GM18517 (cell line): ENCODE results near the gene CFAP77.

Source experiments
- ATAC-seq: cut with Tn5 transposase; IDR thresholded peaks from one replicate; pipeline ENCODE4 v1.9.1; 2021; ENCODE audit warnings: mild to moderate bottlenecking, moderate library complexity; ENCODE audit not compliant: unreplicated experiment

The CFAP77 gene

GRCh38 chr9:132407196-132407595 lies 2.8 kb upstream of the CFAP77 start:
- no peak for ATAC-seq

GRCh38 chr9:132408521-132408920 lies 1.5 kb upstream of the CFAP77 start:
- no peak for ATAC-seq

- no peak for ATAC-seq
Measured at GRCh38 chr9:132410642-132411041, 631 bp downstream of the CFAP77 start.

GRCh38 chr9:132411091-132411508 lies 1.1 kb downstream of the CFAP77 start:
- ATAC-seq, result no peak

- no peak for ATAC-seq
Measured at GRCh38 chr9:132412089-132412488, 2.1 kb downstream of the CFAP77 start.

- no peak for ATAC-seq
Measured at GRCh38 chr9:132413926-132414325, 3.9 kb downstream of the CFAP77 start.

GRCh38 chr9:132414731-132415130 lies 4.7 kb downstream of the CFAP77 start:
- no peak for ATAC-seq

GRCh38 chr9:132415181-132415580 lies 5.2 kb downstream of the CFAP77 start:
- no peak for ATAC-seq

DNA sequence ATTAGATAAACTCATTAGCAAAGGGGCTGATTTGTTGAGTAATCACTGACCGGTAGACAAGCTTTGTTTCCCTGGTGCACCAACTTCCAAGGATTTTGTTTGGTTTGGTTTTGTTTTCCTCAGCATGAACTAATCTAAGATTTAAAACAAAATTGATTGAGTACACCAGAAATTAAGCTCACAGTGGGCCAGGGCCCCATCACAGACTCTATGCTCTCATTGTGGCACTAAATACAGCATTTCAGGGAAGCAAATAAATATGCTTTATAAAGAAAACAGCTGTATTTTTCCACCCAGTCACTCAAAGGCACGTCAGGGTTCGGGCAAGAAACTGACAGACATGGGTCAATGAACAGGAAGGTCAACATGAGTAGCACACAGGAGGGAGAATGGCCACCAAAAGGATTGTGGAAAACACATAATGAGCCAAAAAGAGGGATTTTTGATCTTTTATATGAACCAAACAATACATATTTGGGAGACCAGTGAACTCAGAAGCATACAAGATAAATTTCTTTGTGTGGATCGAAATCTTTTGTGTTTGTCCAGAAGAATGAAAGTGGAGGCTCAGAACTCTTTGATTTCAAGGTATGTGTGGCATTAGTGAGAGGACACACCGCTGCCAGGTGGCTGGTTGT lies 8.8 kb downstream of the CFAP77 start:
- no peak for ATAC-seq

- ATAC-seq, result no peak
Measured at GRCh38 chr9:132422574-132422973, 12.6 kb downstream of the CFAP77 start.

DNA sequence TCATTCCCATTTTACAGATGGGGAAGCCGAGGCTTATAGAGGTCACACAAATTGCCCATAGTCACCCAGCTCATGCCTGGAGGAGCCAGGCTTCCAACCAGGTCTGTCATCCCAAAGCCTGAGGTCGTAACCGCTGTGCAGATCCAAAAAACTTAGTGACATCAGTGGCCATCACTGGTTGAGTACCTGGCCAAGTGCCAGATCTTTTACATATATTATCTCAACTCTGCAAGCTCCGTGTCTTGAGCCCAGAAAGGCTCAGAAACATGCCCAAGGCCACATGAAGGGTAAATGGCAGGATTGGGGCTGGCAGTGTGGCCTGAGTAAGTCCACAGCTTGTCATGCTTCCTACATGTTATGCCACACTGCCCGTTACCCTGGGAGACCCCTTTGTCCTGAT lies 13.5 kb downstream of the CFAP77 start:
- ATAC-seq, result no peak

DNA sequence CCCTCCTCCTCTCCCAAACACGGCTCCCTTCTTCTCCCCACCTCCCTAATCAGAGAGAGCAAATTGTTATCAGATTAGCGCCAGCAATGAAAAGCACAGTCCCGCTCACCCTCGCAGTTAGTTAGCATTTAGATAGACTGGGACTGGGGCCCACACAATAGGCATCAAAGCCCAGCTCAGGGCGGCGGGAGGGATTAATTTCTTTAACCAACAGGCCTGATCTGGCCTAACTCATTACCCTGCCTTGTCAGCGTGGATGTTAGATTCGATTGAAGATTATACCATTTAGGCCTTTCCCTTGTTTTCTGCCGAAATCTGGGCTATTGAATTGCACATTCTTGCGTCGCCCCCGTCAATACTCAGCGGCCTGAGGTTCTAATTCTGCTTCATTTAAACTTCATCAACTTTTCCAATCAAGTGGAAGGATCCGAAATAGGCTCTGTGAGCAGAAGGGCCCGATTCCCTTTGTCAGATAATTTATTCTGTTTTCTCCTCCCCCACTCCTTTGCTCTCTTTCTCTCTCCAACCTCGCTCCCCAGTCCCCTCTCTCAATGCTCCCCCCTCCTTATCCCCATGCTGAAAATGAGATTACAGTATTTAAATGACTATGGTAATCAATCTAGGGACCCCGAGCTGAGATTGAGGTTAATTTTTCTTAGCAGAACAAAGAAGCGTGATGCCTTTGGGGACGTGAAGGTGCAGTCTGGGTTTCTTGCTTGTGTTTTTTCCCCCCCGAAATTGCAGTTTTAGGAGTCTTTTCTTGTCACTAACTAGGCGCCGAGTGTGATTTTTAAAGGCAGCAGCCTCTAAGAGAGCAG lies 15.1 kb downstream of the CFAP77 start:
- ATAC-seq, result no peak

DNA sequence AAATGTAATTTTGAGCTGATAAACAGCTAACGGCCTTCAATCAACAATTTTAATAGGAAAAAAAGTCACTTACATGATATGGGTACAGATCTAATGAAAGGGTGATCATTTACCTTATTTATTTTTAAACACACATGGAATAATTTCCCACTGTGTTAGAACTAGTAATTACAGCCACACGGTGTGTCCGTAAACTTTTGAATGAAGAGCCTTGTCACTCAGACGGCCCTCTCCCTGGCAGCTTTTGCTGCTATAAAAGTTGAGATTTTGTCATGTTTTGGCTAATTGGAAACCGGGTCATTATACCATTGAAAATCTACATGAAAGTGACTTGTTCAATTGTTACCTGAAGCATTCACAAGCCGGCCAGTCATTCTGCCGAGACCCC lies 15.7 kb downstream of the CFAP77 start:
- no peak for ATAC-seq

DNA sequence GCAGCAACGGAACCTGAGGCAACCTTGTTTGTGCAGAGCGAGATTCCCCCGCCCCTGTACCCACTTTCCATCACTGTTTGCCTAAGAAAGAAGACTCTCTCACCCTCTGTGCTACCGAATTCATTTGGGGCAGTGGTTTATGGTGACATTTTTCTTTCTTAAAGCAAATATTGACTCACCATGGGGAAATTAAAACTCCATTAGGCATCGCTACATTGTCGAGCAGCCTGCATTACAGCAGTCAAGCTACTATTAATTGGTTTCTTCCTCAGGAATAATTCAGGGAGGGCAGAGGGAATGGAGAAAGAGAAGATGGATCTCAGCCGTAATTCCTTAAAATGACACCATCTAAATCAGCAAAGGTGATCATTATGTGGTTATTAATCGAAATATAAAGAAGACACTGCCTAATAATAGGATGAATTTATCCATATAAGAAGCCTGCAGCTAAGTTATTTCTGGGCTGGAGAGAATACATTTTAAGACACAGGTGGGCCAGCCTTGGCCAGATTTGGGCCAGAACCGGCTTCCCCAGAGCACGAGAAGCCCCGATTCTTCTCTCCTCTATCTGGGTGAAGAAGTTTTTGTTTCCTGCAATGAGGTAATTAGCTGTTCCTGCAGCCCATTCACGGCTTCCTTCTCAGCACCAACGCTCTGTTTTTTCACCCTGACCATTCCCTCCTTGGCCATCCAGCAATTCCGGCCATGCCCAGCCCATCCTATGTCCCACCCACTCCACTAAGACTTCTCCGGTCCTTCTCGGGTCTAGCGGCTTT lies 16.8 kb downstream of the CFAP77 start:
- no peak for ATAC-seq

DNA sequence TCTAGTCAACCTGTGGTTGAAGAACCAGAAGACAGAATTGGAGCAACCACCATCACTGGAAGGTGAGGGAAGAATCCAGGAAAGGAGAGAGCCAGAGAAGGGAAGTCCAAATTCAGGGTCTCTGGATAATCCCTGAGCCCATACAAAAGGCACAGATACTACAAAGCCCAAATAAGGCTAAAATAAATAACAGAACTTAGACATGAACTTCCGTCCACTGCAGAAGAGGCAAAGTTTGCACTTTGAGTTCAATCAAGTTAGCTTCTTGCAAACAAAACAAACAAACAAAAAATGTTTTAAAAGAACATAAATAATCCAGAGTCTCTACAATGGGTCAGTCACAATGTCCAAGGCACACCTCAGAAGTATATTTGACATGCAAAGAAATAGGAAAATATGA lies 21.0 kb downstream of the CFAP77 start:
- ATAC-seq, result no peak

- ATAC-seq, result no peak
Measured at GRCh38 chr9:132434881-132435280, 24.9 kb downstream of the CFAP77 start.

GRCh38 chr9:132439153-132439552 lies 29.1 kb downstream of the CFAP77 start:
- no peak for ATAC-seq

GRCh38 chr9:132440735-132441134 lies 30.7 kb downstream of the CFAP77 start:
- ATAC-seq, result no peak

DNA sequence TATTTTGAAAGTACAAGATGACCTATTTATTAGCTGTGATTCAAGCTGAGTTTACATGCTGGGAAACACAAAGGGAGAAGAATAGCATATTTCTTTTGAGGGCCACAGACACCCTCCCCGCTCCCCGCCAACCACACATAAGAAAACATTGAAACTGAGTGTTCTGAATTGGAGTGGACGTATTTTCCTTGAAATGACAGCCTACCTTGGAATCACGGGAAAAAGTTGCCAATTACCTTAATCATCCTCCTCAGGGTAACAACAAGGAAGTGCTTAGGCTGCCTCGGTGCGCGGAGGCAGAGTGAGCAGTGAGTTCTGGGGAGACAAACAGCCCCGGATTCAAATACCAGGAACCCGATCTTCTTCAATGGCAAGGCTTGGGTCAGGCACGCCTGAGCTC lies 31.4 kb downstream of the CFAP77 start:
- no peak for ATAC-seq

DNA sequence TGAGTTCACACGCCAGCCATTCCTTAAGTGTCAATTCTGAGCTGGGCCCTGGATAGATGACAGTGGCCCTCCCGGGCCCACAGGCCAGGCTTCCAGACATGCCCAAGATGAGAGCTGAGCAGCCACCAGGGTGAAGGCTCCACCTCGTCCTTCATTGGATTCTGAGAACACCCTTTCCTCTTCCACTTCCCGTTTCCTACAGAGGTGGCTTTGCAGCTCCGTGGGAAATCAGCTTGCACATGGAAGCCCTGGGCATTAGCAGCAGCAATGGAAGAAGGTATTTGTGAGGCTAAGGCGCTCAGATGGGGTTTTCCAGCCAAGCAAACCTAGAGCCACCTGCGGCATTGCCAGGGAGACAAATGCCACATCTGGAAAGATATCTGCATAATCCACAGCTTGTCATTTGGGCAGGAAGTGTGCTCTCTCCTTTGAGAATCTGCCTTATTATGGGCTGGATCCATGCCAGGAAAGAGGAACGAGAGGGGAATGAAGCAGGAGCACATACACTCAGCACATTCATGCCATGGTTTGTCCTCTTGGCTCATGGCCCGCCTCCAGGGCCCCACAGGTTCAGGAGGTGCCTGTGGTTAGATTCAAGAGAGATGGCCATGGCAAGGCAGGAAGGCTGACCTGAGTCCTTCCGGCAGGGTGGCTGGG lies 34.1 kb downstream of the CFAP77 start:
- ATAC-seq, result no peak

GRCh38 chr9:132446887-132447286 lies 36.9 kb downstream of the CFAP77 start:
- no peak for ATAC-seq
